HepG2 (cell line): Measurements from ENCODE around the gene HOXC11. TPM values are rescaled to one million over a fixed set of nuclear protein-coding genes. Genes with fewer than 3 reads are reported as not detected.

ENCODE experiments used
- ATAC-seq: fragments of 200-7000 bp; cut with Tn5 transposase; 3 replicates; pipeline ENCODE4 v1.9.1; 2020; ENCODE audit warnings: mild to moderate bottlenecking, moderate library complexity
- BruUV-seq: library from RNA; stranded (reverse); fragments of 400-500 nt; replicated peaks from 2 replicates; lab custom pipeline; 2021; lab: Mats Ljungman, UMichigan
- CTCF ChIA-PET: fragments of 300-600 bp; formaldehyde crosslinking; extraction: SDS; loops from one replicate; lab custom pipeline; 2021; ENCODE audit warnings: low total read pairs, inconsistent platforms, low intra/inter-chr PET ratio; lab: Yijun Ruan, JAX
- POLR2A ChIA-PET: fragments of 350-600 bp; sonication (Branson Sonifier 250); formaldehyde crosslinking; loops from one replicate; lab custom pipeline; 2020; ENCODE audit warnings: antibody characterized with exemption, inconsistent platforms; lab: Yijun Ruan, JAX
- DNase-seq: peaks from one replicate; pipeline ENCODE4 v3.0.0-alpha.2; 2015; ENCODE audit warnings: low spot score
- FAIRE-seq: peaks from 3 replicates; lab custom pipeline; 2011; peaks lifted over from hg19 to GRCh38; lab: Jason Lieb, UNC
- H2AFZ ChIP-seq: one replicate; pipeline ENCODE4 v1.6.1; 2011; ENCODE audit warnings: low read length, inconsistent platforms
- H3K27ac ChIP-seq: fragments of 300-600 bp; 3 replicates; pipeline ENCODE4 v1.8.0; 2011; ENCODE audit warnings: mixed run types, mild to moderate bottlenecking, mixed read lengths, low read length, inconsistent platforms; ENCODE audit not compliant: insufficient read depth; ENCODE audit errors: extremely low read length
- H3K27me3 ChIP-seq, 2 experiments: fragments of 200-600 bp in 1 of 2; 2 replicates in 1 of 2; 3 replicates in 1 of 2; pipeline versions ENCODE4 v1.6.0 to v1.8.0; 2011; ENCODE audit warnings: low read length in 2 of 2, mild to moderate bottlenecking in 2 of 2, moderate library complexity in 2 of 2, inconsistent platforms in 1 of 2; ENCODE audit not compliant: insufficient read depth in 2 of 2, control insufficient read depth in 1 of 2
- H3K36me3 ChIP-seq, 2 experiments: fragments of 200-600 bp in 1 of 2; replicated peaks in 1 of 2; 2 replicates in 1 of 2; 3 replicates in 1 of 2; pipeline versions ENCODE4 v1.5.1 to v1.8.0; 2011; ENCODE audit warnings: low read length in 2 of 2, inconsistent platforms in 1 of 2; ENCODE audit not compliant: insufficient read depth in 2 of 2, control insufficient read depth in 1 of 2
- H3K4me1 ChIP-seq: 2 replicates; pipeline ENCODE4 v1.5.1; 2012; ENCODE audit warnings: low read length, inconsistent platforms; ENCODE audit not compliant: insufficient read depth
- H3K4me2 ChIP-seq: 2 replicates; pipeline ENCODE4 v1.6.0; 2011; ENCODE audit warnings: low read depth, low read length, inconsistent platforms
- H3K4me3 ChIP-seq, 3 experiments: fragments of 200-600 bp in 1 of 3; sonication (generic), shearing (Covaris generic) in 1 of 3; replicated peaks in 1 of 3; 2 replicates each; pipeline ENCODE4 v1.5.1; 2011 to 2016; ENCODE audit warnings: low read length in 3 of 3, inconsistent platforms in 2 of 3, low read depth in 2 of 3, mild to moderate bottlenecking in 2 of 3, control low read depth in 1 of 3, mixed read lengths in 1 of 3; ENCODE audit not compliant: insufficient read depth in 1 of 3
- H3K79me2 ChIP-seq: one replicate; pipeline ENCODE4 v1.6.1; 2011; ENCODE audit warnings: low read length, inconsistent platforms; ENCODE audit not compliant: insufficient read depth
- H3K9ac ChIP-seq: 2 replicates; pipeline ENCODE4 v1.6.0; 2011; ENCODE audit warnings: mild to moderate bottlenecking, low read depth, low read length, inconsistent platforms; ENCODE audit not compliant: insufficient read depth
- H3K9me3 ChIP-seq: 2 replicates; pipeline ENCODE4 v1.5.1; 2012; ENCODE audit warnings: mild to moderate bottlenecking, low read length
- H4K20me1 ChIP-seq: 2 replicates; pipeline ENCODE4 v1.6.0; 2011; ENCODE audit warnings: inconsistent platforms, mild to moderate bottlenecking, low read length, moderate library complexity; ENCODE audit not compliant: insufficient read depth
- CEBPZ ChIP-seq: IDR thresholded peaks from 2 replicates; pipeline ENCODE4 v1.6.1; 2012; ENCODE audit warnings: low read length, improper control_type of control experiment
- HCFC1 ChIP-seq: fragments of 150-350 bp; IDR thresholded peaks from 2 replicates; pipeline ENCODE4 v1.6.1; 2014; ENCODE audit warnings: low read depth, low read length
- HDAC1 ChIP-seq: sonication (generic); formaldehyde crosslinking; IDR thresholded peaks from 2 replicates; pipeline ENCODE4 v1.5.1; 2020; ENCODE audit warnings: mild to moderate bottlenecking, missing genetic modification reagents
- PBX3 ChIP-seq: sonication (generic); formaldehyde crosslinking; IDR thresholded peaks from 2 replicates; pipeline ENCODE4 v1.8.1; 2023; ENCODE audit warnings: missing genetic modification reagents, inconsistent platforms, borderline replicate concordance
- SMAD1 ChIP-seq: sonication (generic); formaldehyde crosslinking; IDR thresholded peaks from 2 replicates; pipeline ENCODE4 v1.4.0; 2020; ENCODE audit warnings: missing genetic modification reagents, low read depth, mild to moderate bottlenecking, borderline replicate concordance
- SOX6 ChIP-seq, 2 experiments: fragments of 450-650 bp in 1 of 2; sonication (generic) in 1 of 2; formaldehyde crosslinking in 1 of 2; IDR thresholded peaks; 2 replicates each; pipeline versions ENCODE4 v1.4.0 to v1.6.1; 2017 to 2020; ENCODE audit warnings: antibody characterized with exemption in 1 of 2, mild to moderate bottlenecking in 1 of 2, missing genetic modification reagents in 1 of 2
- THYN1 ChIP-seq: sonication (generic); formaldehyde crosslinking; IDR thresholded peaks from 2 replicates; pipeline ENCODE4 v1.8.1; 2023; ENCODE audit warnings: low read depth, mild to moderate bottlenecking, moderate library complexity, missing genetic modification reagents, borderline replicate concordance
- ZBTB20 ChIP-seq: sonication (generic); formaldehyde crosslinking; IDR thresholded peaks from 2 replicates; pipeline ENCODE4 v1.8.1; 2023; ENCODE audit warnings: missing genetic modification reagents, low read depth, mild to moderate bottlenecking, borderline replicate concordance
- ZNF335 ChIP-seq: sonication (generic); formaldehyde crosslinking; IDR thresholded peaks from 2 replicates; pipeline ENCODE4 v1.4.0; 2020; ENCODE audit warnings: missing genetic modification reagents
- ZNF576 ChIP-seq: sonication (generic); formaldehyde crosslinking; IDR thresholded peaks from 2 replicates; pipeline ENCODE4 v1.4.0; 2020; ENCODE audit warnings: mild to moderate bottlenecking, missing genetic modification reagents
- ZNF816 ChIP-seq: sonication (generic); formaldehyde crosslinking; IDR thresholded peaks from 2 replicates; pipeline ENCODE4 v1.8.0; 2022; ENCODE audit warnings: missing genetic modification reagents, mild to moderate bottlenecking, borderline replicate concordance
- WGBS: methylation state at CpG from one replicate; pipeline ENCODE4 v1.1.6; 2017; ENCODE audit warnings: low lambda C conversion rate; 5-methylcytosine and 5-hydroxymethylcytosine counted together
- in situ Hi-C: cut with HindIII; loops from 2 replicates; pipeline ENCODE4 v1.10.0; 2017; ENCODE audit warnings: low pct_unique_long_range_greater_than_20kb; ENCODE audit not compliant: extremely low pct_ligation_motif_present
- intact Hi-C: fragments of 100-400 bp; cut with micrococcal nuclease; formaldehyde crosslinking; loops from one replicate; pipeline ENCODE4 v1.10.0; 2022; ENCODE audit not compliant: unreplicated experiment
- polyA plus RNA-seq, 8 experiments: library from polyadenylated mRNA; depleted of rRNA in 3 of 8; stranded (reverse) in 7 of 8; unstranded in 1 of 8; fragments of >200 nt; fragmentation: Illumina TruSeq in 4 of 8; extraction: Trizol in 4 of 8; gene quantifications; 2 replicates each; pipeline versions ENCODE4 v1.2.1 to v1.2.3, GENCODE V29; 2011 to 2016; ENCODE audit warnings: low read depth in 4 of 8, missing spikeins in 1 of 8, mixed read lengths in 1 of 8; ENCODE audit not compliant: insufficient read depth in 1 of 8
- total RNA-seq, 5 experiments: library from RNA; depleted of rRNA; stranded (reverse); fragments of >200 nt; fragmentation: Illumina TruSeq; extraction: Trizol; gene quantifications; 2 replicates each; pipeline ENCODE4 v1.2.3, GENCODE V29; 2016; ENCODE audit warnings: low read depth in 1 of 5
- TF ChIP-seq, protein P1 (sequence below): sonication (generic); formaldehyde crosslinking; IDR thresholded peaks from 2 replicates; pipeline ENCODE4 v1.8.0; 2022; ENCODE audit warnings: low read depth, missing genetic modification reagents
- TF ChIP-seq, protein P2 (sequence below): sonication (generic); formaldehyde crosslinking; IDR thresholded peaks from 2 replicates; pipeline ENCODE4 v1.8.1; 2022; ENCODE audit warnings: low read depth, mild to moderate bottlenecking, missing genetic modification reagents

Gene HOXC11
- total and polyA plus RNA-seq, 2 of the 13 experiments (the other 11 are each of a cell fraction or from before 2014, with no cell fraction given): not detected

- in situ Hi-C loops: loop anchor here (25.0 kb wide), 1 partner anchor 154 kb away; no protein-coding TSS in a partner anchor
- no peaks in the 10 kb centered on the region for H3K9me3 ChIP-seq
- no peak overlapping the region for H2AFZ ChIP-seq
- H3K4me2 ChIP-seq: no peak overlapping the region
- no peak for DNase-seq
- H3K9ac ChIP-seq: no peak overlapping the region
- H3K36me3 ChIP-seq: no peaks in the 10 kb centered on the region
- H3K27me3 ChIP-seq: peaks cover 11 to 88% of the 10 kb centered on the region in 2 experiments
- TF ChIP-seq ZBTB20 (CRISPR knock-in tag) (no peak), ZNF576 (CRISPR knock-in tag) (no peak), SOX6 (IDR thresholded peaks at IDR 0.05) (no peak), SOX6 (CRISPR knock-in tag; IDR thresholded peaks at IDR 0.05) (no peak), PBX3 (CRISPR knock-in tag) (no peak), ZNF335 (CRISPR knock-in tag) (no peak), HCFC1 (no peak), HDAC1 (CRISPR knock-in tag) (no peak), THYN1 (CRISPR knock-in tag) (no peak), CEBPZ (no peak), SMAD1 (CRISPR knock-in tag) (no peak), ZNF816 (CRISPR knock-in tag) (no peak)
- TF ChIP-seq, protein P1, sequence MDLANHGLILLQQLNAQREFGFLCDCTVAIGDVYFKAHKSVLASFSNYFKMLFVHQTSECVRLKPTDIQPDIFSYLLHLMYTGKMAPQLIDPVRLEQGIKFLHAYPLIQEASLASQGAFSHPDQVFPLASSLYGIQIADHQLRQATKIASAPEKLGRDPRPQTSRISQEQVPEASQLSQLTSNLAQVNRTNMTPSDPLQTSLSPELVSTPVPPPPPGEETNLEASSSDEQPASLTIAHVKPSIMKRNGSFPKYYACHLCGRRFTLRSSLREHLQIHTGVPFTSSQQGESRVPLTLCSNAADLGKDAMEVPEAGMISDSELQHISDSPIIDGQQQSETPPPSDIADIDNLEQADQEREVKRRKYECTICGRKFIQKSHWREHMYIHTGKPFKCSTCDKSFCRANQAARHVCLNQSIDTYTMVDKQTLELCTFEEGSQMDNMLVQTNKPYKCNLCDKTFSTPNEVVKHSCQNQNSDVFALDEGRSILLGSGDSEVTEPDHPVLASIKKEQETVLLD (CRISPR knock-in tag): no peak
- TF ChIP-seq, protein P2, sequence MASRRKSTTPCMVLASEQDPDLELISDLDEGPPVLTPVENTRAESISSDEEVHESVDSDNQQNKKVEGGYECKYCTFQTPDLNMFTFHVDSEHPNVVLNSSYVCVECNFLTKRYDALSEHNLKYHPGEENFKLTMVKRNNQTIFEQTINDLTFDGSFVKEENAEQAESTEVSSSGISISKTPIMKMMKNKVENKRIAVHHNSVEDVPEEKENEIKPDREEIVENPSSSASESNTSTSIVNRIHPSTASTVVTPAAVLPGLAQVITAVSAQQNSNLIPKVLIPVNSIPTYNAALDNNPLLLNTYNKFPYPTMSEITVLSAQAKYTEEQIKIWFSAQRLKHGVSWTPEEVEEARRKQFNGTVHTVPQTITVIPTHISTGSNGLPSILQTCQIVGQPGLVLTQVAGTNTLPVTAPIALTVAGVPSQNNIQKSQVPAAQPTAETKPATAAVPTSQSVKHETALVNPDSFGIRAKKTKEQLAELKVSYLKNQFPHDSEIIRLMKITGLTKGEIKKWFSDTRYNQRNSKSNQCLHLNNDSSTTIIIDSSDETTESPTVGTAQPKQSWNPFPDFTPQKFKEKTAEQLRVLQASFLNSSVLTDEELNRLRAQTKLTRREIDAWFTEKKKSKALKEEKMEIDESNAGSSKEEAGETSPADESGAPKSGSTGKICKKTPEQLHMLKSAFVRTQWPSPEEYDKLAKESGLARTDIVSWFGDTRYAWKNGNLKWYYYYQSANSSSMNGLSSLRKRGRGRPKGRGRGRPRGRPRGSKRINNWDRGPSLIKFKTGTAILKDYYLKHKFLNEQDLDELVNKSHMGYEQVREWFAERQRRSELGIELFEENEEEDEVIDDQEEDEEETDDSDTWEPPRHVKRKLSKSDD: no peak
- WGBS: 0% methylated on average over 5 of the region's 5 CpGs
- intact Hi-C loops: no loop called here
- no peak for FAIRE-seq
- ChIA-PET POLR2A (no interaction called here), CTCF (no interaction called here)
- H3K4me1 ChIP-seq: no peaks in the 10 kb centered on the region
- BruUV-seq: no TSS peak
- no peaks in the 10 kb centered on the region for H3K79me2 ChIP-seq
- H4K20me1 ChIP-seq: no peaks in the 10 kb centered on the region
- H3K27ac ChIP-seq: no peak overlapping the region
- ATAC-seq: no peak
- H3K4me3 ChIP-seq: no peak overlapping the region
These were observed 31.2 kb upstream of the HOXC11 start for GRCh38 chr12:53941750-53942149.
